K562 (cell line): ENCODE results near the gene PSRC1. TPM values are rescaled to one million over a fixed set of nuclear protein-coding genes. Genes with fewer than 3 reads are reported as not detected.

Source experiments
- BRD9 ChIP-seq: fragments of 450-650 bp; IDR thresholded peaks from 2 replicates; pipeline ENCODE4 v1.6.1; 2018; ENCODE audit warnings: low read depth; ENCODE audit not compliant: partially characterized antibody
- CC2D1A ChIP-seq: fragments of 450-650 bp; IDR thresholded peaks from 2 replicates; pipeline ENCODE4 v1.6.1; 2017; ENCODE audit warnings: mild to moderate bottlenecking
- CREBBP ChIP-seq: IDR thresholded peaks from one replicate; pipeline ENCODE4 v1.6.1; 2012; ENCODE audit warnings: low read depth, mild to moderate bottlenecking, control low read depth, inconsistent platforms, low read length
- GABPB1 ChIP-seq: sonication (generic); formaldehyde crosslinking; IDR thresholded peaks from 2 replicates; pipeline ENCODE4 v1.8.0; 2022; ENCODE audit warnings: mild to moderate bottlenecking, missing genetic modification reagents
- HDAC6 ChIP-seq: IDR thresholded peaks from 2 replicates; pipeline ENCODE4 v1.6.1; 2012; ENCODE audit warnings: low read depth, mild to moderate bottlenecking, control low read depth, inconsistent platforms, low read length, moderate library complexity
- IRF2 ChIP-seq: sonication (generic); formaldehyde crosslinking; IDR thresholded peaks from 2 replicates; pipeline ENCODE4 v1.8.1; 2022; ENCODE audit warnings: mild to moderate bottlenecking, missing genetic modification reagents
- KDM2B ChIP-seq: fragments of 250-450 bp; sonication (Bioruptor Pico); IDR thresholded peaks from 2 replicates; pipeline ENCODE4 v1.8.0; 2021; ENCODE audit warnings: mild to moderate bottlenecking, moderate library complexity
- LARP7 ChIP-seq: fragments of 450-650 bp; IDR thresholded peaks from 2 replicates; pipeline ENCODE4 v1.6.1; 2016
- MCM7 ChIP-seq, 2 experiments: fragments of 450-650 bp; IDR thresholded peaks; 2 replicates each; pipeline ENCODE4 v1.6.1; 2016 to 2018
- MTF1 ChIP-seq: fragments of 250-450 bp; sonication (Bioruptor Pico); IDR thresholded peaks from 2 replicates; pipeline ENCODE4 v1.9.0; 2021; ENCODE audit warnings: moderate library complexity, mild to moderate bottlenecking, inconsistent platforms, borderline replicate concordance
- PKNOX1 ChIP-seq: fragments of 450-650 bp; IDR thresholded peaks from 2 replicates; pipeline ENCODE4 v1.6.1; 2016
- SMARCB1 ChIP-seq: IDR thresholded peaks from 2 replicates; pipeline ENCODE4 v1.6.1; 2011; ENCODE audit warnings: improper control_type of control experiment, low read depth; ENCODE audit not compliant: insufficient read length
- SRSF3 ChIP-seq: fragments of 200-400 bp; formaldehyde crosslinking; IDR thresholded peaks from 2 replicates; pipeline ENCODE4 v1.6.1; 2016; ENCODE audit warnings: mild to moderate bottlenecking, low read length, moderate library complexity; ENCODE audit not compliant: insufficient read depth
- XRCC3 ChIP-seq: fragments of 450-650 bp; IDR thresholded peaks from 2 replicates; pipeline ENCODE4 v1.6.1; 2017; ENCODE audit warnings: mild to moderate bottlenecking, moderate library complexity
- YY1 ChIP-seq, 3 experiments: IDR thresholded peaks; 2 replicates each; pipeline ENCODE4 v1.6.1; 2011; ENCODE audit warnings: low read length in 2 of 3, mild to moderate bottlenecking in 2 of 3, moderate library complexity in 2 of 3, borderline replicate concordance in 1 of 3, control low read depth in 1 of 3, low read depth in 1 of 3; ENCODE audit not compliant: insufficient read depth in 3 of 3, insufficient replicate concordance in 2 of 3, control insufficient read depth in 1 of 3, insufficient read length in 1 of 3; ENCODE audit errors: extremely low read depth in 1 of 3
- ZBTB17 ChIP-seq: fragments of 450-650 bp; formaldehyde crosslinking; IDR thresholded peaks from 2 replicates; pipeline ENCODE4 v1.4.0; 2020; ENCODE audit warnings: mild to moderate bottlenecking
- ZNF174 ChIP-seq: fragments of 250-450 bp; sonication (Bioruptor Pico); IDR thresholded peaks from 2 replicates; pipeline ENCODE4 v1.4.0; 2020; ENCODE audit warnings: mild to moderate bottlenecking
- polyA plus RNA-seq, 8 experiments: library from polyadenylated mRNA; depleted of rRNA in 4 of 8; stranded (reverse) in 5 of 8; unstranded in 3 of 8; fragments of >200 nt; fragmentation: Nextera tagmentation in 2 of 8; fragmentation: Illumina TruSeq in 1 of 8; extraction: Ambion mirVana in 2 of 8; extraction: Trizol in 1 of 8; gene quantifications; 2 replicates each; pipeline versions ENCODE4 v1.2.1 to v1.2.3, GENCODE V29; 2011 to 2014; ENCODE audit warnings: inconsistent platforms in 1 of 8, missing spikeins in 1 of 8
- total RNA-seq, 7 experiments: library from RNA; depleted of rRNA in 6 of 7; stranded (reverse); fragments of >200 nt in 6 of 7; fragmentation: Illumina TruSeq in 2 of 7; extraction: Trizol in 2 of 7; gene quantifications; 2 replicates each; pipeline versions ENCODE4 v1.2.1 to v1.2.3, GENCODE V29; 2011 to 2021; ENCODE audit warnings: low replicate concordance in 1 of 7
- TF ChIP-seq, protein P1 (sequence below), 3 experiments: fragments of 200-800 bp in 1 of 3; fragments of 250-450 bp in 1 of 3; fragments of 450-650 bp in 1 of 3; sonication (Bioruptor Pico) in 1 of 3; sonication (Bioruptor generic) in 1 of 3; formaldehyde crosslinking in 1 of 3; IDR thresholded peaks; 2 replicates each; pipeline versions ENCODE4 v1.6.1 to v1.8.0; 2016 to 2022; ENCODE audit warnings: mild to moderate bottlenecking in 2 of 3, missing genetic modification characterization in 2 of 3, missing compliant biosample characterization in 1 of 3, moderate library complexity in 1 of 3
- TF ChIP-seq, protein P2 (sequence below): fragments of 250-450 bp; sonication (Bioruptor Pico); IDR thresholded peaks from 2 replicates; pipeline ENCODE4 v1.6.1; 2021; ENCODE audit warnings: mild to moderate bottlenecking
- TF ChIP-seq, protein P3 (sequence below): fragments of 200-400 bp; formaldehyde crosslinking; IDR thresholded peaks from 2 replicates; pipeline ENCODE4 v1.6.1; 2017; ENCODE audit warnings: mild to moderate bottlenecking, low read depth, low read length, moderate library complexity

The PSRC1 gene
- total and polyA plus RNA-seq, 9 of the 15 experiments (the other 6 are each of a cell fraction or from before 2014, with no cell fraction given): 6.5 to 65.2 (median 39.3) TPM

DNA sequence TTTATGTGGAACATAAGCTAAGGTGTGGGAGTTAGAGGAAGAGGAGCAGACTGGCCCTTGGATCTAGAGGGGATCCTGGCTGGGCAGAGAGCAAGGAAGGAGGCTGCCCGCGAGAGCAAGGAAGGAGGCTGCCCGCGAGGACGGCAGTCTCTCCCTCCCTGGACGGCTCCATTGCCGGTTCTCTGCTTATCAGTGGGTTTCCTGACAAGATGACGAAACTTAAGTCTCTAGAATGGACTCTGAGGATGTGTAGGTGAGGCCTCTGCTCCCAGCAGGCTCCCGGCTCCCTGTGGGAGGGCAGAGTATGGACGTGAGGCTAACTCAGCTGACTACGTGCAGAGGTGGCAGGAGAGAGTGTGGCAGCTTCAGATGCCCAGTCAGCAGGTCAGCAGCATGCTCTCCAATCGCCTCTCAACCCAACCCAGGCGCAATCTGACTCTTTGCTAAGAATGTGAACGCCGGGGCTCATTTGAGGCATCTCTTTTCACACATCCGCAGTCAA lies 17.8 kb upstream of the PSRC1 start (continued):
- TF ChIP-seq, protein P1, sequence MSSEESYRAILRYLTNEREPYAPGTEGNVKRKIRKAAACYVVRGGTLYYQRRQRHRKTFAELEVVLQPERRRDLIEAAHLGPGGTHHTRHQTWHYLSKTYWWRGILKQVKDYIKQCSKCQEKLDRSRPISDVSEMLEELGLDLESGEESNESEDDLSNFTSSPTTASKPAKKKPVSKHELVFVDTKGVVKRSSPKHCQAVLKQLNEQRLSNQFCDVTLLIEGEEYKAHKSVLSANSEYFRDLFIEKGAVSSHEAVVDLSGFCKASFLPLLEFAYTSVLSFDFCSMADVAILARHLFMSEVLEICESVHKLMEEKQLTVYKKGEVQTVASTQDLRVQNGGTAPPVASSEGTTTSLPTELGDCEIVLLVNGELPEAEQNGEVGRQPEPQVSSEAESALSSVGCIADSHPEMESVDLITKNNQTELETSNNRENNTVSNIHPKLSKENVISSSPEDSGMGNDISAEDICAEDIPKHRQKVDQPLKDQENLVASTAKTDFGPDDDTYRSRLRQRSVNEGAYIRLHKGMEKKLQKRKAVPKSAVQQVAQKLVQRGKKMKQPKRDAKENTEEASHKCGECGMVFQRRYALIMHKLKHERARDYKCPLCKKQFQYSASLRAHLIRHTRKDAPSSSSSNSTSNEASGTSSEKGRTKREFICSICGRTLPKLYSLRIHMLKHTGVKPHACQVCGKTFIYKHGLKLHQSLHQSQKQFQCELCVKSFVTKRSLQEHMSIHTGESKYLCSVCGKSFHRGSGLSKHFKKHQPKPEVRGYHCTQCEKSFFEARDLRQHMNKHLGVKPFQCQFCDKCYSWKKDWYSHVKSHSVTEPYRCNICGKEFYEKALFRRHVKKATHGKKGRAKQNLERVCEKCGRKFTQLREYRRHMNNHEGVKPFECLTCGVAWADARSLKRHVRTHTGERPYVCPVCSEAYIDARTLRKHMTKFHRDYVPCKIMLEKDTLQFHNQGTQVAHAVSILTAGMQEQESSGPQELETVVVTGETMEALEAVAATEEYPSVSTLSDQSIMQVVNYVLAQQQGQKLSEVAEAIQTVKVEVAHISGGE (CRISPR knock-in tag; IDR thresholded peaks at IDR 0.05): no peak
- TF ChIP-seq PKNOX1 (no peak), KDM2B (no peak), HDAC6 (no peak), IRF2 (CRISPR knock-in tag) (no peak), GABPB1 (CRISPR knock-in tag) (no peak), BRD9 (no peak), SMARCB1 (no peak), MTF1 (no peak), CREBBP (no peak), CC2D1A (no peak), XRCC3 (no peak), ZNF174 (no peak), SRSF3 (no peak), YY1 (IDR thresholded peaks at IDR 0.05; ENCODE audit: borderline replicate concordance in 1 of 3, control insufficient read depth in 1 of 3, extremely low read depth in 1 of 3, insufficient read depth in 3 of 3, insufficient read length in 1 of 3, insufficient replicate concordance in 2 of 3, low read depth in 1 of 3, low read length in 2 of 3) (peak in 1 of 3 experiments; percentile 60), ZBTB17 (CRISPR knock-in tag) (no peak), MCM7 (IDR thresholded peaks at IDR 0.05) (no peak), LARP7 (no peak)
- TF ChIP-seq, protein P2, sequence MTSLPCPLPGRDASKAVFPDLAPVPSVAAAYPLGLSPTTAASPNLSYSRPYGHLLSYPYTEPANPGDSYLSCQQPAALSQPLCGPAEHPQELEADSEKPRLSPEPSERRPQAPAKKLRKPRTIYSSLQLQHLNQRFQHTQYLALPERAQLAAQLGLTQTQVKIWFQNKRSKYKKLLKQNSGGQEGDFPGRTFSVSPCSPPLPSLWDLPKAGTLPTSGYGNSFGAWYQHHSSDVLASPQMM (CRISPR knock-in tag): no peak
- TF ChIP-seq, protein P3, sequence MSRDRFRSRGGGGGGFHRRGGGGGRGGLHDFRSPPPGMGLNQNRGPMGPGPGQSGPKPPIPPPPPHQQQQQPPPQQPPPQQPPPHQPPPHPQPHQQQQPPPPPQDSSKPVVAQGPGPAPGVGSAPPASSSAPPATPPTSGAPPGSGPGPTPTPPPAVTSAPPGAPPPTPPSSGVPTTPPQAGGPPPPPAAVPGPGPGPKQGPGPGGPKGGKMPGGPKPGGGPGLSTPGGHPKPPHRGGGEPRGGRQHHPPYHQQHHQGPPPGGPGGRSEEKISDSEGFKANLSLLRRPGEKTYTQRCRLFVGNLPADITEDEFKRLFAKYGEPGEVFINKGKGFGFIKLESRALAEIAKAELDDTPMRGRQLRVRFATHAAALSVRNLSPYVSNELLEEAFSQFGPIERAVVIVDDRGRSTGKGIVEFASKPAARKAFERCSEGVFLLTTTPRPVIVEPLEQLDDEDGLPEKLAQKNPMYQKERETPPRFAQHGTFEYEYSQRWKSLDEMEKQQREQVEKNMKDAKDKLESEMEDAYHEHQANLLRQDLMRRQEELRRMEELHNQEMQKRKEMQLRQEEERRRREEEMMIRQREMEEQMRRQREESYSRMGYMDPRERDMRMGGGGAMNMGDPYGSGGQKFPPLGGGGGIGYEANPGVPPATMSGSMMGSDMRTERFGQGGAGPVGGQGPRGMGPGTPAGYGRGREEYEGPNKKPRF: no peak
